ENCODE measurements around the gene GDI1.

GDI1 gene

DNA sequence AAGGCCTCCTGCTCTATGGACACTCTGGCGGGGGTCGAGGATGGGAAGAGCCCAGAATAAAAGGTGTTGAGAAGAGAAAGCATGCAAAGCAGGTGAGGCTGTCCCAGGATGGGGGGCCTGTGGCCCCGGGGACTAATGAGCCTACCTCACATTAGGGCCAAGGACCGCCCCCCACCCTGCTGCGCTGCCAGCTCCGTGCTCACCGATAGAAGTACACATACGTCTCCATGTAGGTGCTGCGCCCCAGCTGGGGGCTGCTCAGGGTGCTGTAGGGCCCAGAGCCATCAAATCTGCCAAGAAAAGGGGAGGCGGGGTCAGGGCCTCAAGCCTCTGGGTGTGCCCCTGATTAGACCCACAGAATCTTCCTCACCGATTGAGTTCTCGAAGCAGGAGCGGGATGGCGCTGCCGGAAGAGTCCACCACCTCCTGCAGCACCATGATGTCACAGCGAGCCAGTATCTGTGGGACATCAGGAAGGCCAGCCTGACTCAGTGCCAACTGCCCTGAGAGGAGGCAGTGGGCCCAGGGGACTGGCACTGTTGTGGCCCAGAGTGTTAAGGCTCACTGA is 32.2 kb upstream of the GDI1 start:
- TF ChIP-seq, protein P1, sequence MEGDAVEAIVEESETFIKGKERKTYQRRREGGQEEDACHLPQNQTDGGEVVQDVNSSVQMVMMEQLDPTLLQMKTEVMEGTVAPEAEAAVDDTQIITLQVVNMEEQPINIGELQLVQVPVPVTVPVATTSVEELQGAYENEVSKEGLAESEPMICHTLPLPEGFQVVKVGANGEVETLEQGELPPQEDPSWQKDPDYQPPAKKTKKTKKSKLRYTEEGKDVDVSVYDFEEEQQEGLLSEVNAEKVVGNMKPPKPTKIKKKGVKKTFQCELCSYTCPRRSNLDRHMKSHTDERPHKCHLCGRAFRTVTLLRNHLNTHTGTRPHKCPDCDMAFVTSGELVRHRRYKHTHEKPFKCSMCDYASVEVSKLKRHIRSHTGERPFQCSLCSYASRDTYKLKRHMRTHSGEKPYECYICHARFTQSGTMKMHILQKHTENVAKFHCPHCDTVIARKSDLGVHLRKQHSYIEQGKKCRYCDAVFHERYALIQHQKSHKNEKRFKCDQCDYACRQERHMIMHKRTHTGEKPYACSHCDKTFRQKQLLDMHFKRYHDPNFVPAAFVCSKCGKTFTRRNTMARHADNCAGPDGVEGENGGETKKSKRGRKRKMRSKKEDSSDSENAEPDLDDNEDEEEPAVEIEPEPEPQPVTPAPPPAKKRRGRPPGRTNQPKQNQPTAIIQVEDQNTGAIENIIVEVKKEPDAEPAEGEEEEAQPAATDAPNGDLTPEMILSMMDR (IDR thresholded peaks at IDR 0.05; ENCODE audit: extremely low read depth, missing control alignments), result no peak
- DNase-seq (ENCODE audit: low spot score), result no peak

GRCh38 chrX:154408659-154409221 is 28.2 kb upstream of the GDI1 start:
- no peak for DNase-seq (ENCODE audit: low spot score)
- TF ChIP-seq, protein P1 (IDR thresholded peaks at IDR 0.05; ENCODE audit: extremely low read depth, missing control alignments), result no peak

DNA sequence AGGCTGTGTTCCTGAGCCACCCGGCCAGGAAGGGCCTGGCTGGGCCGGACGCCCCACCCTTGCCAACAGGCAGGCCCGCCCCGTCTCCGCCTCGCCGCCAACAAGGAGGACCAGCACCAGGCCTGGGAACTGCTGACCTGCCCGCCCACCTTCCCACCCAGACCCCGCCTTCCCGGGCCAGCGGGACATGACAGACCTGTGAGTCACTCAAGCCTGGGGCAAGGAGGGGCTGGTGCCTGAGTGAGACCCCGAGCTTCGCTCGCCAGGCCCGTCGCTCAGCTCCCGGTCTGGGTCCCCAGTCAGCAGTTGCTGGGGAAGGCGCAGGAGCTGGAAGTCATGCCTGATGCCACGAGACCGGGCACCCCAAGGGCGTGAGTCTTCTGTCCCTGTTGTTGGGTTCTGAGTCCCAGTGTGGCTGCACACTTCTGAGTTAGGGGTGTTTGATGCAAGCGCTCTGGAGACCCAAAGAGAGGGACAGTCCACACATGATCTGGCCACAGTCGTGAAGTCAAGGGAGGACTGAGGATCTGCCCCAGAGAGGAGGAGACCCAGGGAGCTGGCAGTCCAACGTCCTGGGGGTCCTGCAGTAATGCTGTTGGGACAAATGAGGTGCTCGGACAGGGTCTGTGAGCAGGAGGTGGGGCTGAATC is 27.6 kb upstream of the GDI1 start, which contains the start of gene DNASE1L1:
TSS of gene DNASE1L1 (minus strand) at position 33 of the 650 bp plus-strand sequence. CDS start 3,686 bp downstream, outside the sequence.
- peak; percentile 78 for DNase-seq (ENCODE audit: low spot score)
- TF ChIP-seq, protein P1 (IDR thresholded peaks at IDR 0.05; ENCODE audit: extremely low read depth, missing control alignments), result no peak

DNA sequence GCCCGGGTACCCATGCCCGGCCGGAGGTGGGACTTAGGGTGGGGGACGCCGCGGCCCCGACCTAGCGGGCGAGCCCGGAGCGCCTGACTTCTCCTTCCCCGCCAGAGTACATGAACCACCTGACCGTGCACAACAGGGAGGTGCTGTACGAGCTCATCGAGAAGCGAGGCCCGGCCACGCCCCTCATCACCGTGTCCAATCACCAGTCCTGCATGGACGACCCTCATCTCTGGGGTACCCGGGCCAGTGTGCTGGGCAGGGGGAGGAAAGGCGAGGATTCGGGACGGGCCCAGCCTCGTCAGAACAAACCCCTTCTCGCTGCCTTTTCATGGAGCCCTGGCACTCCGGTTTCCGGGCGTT is 25.0 kb upstream of the GDI1 start:
- TF ChIP-seq, protein P1 (IDR thresholded peaks at IDR 0.05; ENCODE audit: extremely low read depth, missing control alignments), result no peak
- DNase-seq (ENCODE audit: low spot score), result peak; percentile 75

GRCh38 chrX:154412468-154412867 is 24.5 kb upstream of the GDI1 start:
- TF ChIP-seq, protein P1 (IDR thresholded peaks at IDR 0.05; ENCODE audit: extremely low read depth, missing control alignments), result no peak
- peak; percentile 18 for DNase-seq (ENCODE audit: low spot score)

DNA sequence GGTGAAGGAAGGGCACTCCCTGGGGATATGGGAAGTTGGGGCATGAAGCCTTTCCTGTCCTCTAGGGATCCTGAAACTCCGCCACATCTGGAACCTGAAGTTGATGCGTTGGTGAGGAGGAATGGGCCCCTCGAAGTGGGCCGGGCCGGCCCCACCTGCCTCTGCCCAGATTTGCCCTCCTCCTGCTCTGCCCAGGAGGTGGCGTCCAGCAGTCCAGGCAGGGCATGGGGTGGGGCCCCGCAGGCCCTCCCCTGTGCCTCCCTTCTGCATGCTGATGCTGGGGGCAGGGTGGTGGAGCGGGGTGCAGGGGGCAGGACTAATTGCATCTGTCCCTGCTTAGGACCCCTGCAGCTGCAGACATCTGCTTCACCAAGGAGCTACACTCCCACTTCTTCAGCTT is 23.8 kb upstream of the GDI1 start:
- TF ChIP-seq, protein P1 (IDR thresholded peaks at IDR 0.05; ENCODE audit: extremely low read depth, missing control alignments), result no peak
- DNase-seq (ENCODE audit: low spot score), result no peak

DNA sequence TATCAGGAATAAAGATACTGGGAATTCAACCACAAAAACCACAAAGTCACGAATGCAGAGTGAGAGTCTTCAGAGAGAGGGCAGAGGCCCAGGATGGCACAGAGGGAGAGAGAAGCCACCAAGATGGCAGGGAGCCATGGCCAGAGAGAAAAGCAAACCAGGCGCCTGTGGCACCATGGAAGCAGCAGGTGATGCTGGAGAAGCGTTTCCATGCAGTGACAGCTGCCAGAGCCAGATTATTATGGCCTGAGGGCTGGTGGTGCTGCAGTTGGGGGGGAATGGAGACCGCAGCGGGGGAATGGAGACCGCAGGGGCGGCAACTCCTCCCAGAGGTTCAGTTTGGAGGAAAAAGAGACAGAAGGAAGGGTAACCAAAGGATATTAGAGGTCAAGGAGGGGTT is 19.8 kb upstream of the GDI1 start:
- DNase-seq (ENCODE audit: low spot score), result no peak
- TF ChIP-seq, protein P1 (IDR thresholded peaks at IDR 0.05; ENCODE audit: extremely low read depth, missing control alignments), result no peak
